Thyroid gland (tissue), 4 donors: ENCODE results near the gene NELL2.

Experiments
- CTCF ChIP-seq, 6 experiments: fragments of 200-600 bp in 3 of 6; fragments of 450-650 bp in 3 of 6; sonication (generic) in 3 of 6; IDR thresholded peaks; one replicate each; pipeline ENCODE4 v1.5.1; 2016 to 2019; ENCODE audit warnings: antibody characterized with exemption in 6 of 6, mild to moderate bottlenecking in 2 of 6, inconsistent platforms in 1 of 6, moderate library complexity in 1 of 6
- POLR2A ChIP-seq, 2 donors: fragments of 450-650 bp; IDR thresholded peaks; one replicate each; pipeline ENCODE4 v1.6.1; 2017; ENCODE audit warnings: antibody characterized with exemption in 2 of 2, mild to moderate bottlenecking in 2 of 2, moderate library complexity in 1 of 2

GRCh38 chr12:44875417-44875953, 630 bp downstream of the NELL2 start:
- TF ChIP-seq CTCF (IDR thresholded peaks at IDR 0.05): no peak
- TF ChIP-seq POLR2A (IDR thresholded peaks at IDR 0.05): no peak
